Caco-2 (cell line): ENCODE data around the gene ZNF790. TPM values are rescaled to one million over a fixed set of nuclear protein-coding genes. Genes with fewer than 3 reads are reported as not detected.
"Not testable (repeated sequence)": the region's sequence is repeated elsewhere in the genome, so short reads cannot be mapped to it uniquely, and the experiment has no call there.

Experiments
- BruUV-seq: library from RNA; stranded (reverse); fragments of 400-500 nt; replicated peaks from 2 replicates; lab custom pipeline; 2021; lab: Mats Ljungman, UMichigan
- CTCF ChIA-PET: fragments of 300-600 bp; sonication (Branson Sonifier 250); formaldehyde crosslinking; loops from one replicate; lab custom pipeline; 2022; ENCODE audit warnings: antibody characterized with exemption; lab: Charles Lee
- POLR2A ChIA-PET: fragments of 300-600 bp; sonication (Branson Sonifier 250); formaldehyde crosslinking; loops from one replicate; lab custom pipeline; 2022; ENCODE audit warnings: antibody characterized with exemption; lab: Charles Lee
- DNase-seq, 2 experiments: peaks; one replicate each; pipeline versions ENCODE4 v3.0.0 to v3.0.0-alpha.2; 2020 to 2022
- H3K27me3 ChIP-seq: replicated peaks from 2 replicates; pipeline ENCODE4 v1.6.0; 2011; ENCODE audit warnings: low read length; ENCODE audit not compliant: control insufficient read depth, insufficient read depth
- H3K36me3 ChIP-seq: 2 replicates; pipeline ENCODE4 v1.5.1; 2011; ENCODE audit warnings: low read length; ENCODE audit not compliant: control insufficient read depth, insufficient read depth
- H3K4me1 ChIP-seq: fragments of 250-450 bp; sonication (Bioruptor Pico); 2 replicates; pipeline ENCODE4 v1.5.1; 2020; ENCODE audit warnings: mild to moderate bottlenecking
- H3K4me3 ChIP-seq: 2 replicates; pipeline ENCODE4 v1.5.1; 2011; ENCODE audit warnings: low read depth, mild to moderate bottlenecking, control low read depth, low read length
- H3K9me3 ChIP-seq: fragments of 250-450 bp; sonication (Bioruptor Pico); 2 replicates; pipeline ENCODE4 v1.5.1; 2020; ENCODE audit warnings: mild to moderate bottlenecking, moderate library complexity
- H3K27ac Mint-ChIP-seq: one replicate; pipeline ENCODE4 v1.8.0; 2022; ENCODE audit warnings: mixed read lengths; ENCODE audit not compliant: unreplicated experiment
- H3K27me3 Mint-ChIP-seq: one replicate; pipeline ENCODE4 v1.8.0; 2022; ENCODE audit warnings: mixed read lengths; ENCODE audit not compliant: insufficient read depth, unreplicated experiment
- H3K36me3 Mint-ChIP-seq: one replicate; pipeline ENCODE4 v1.8.0; 2022; ENCODE audit warnings: mild to moderate bottlenecking, mixed read lengths; ENCODE audit not compliant: insufficient read depth, unreplicated experiment
- H3K4me1 Mint-ChIP-seq: one replicate; pipeline ENCODE4 v1.8.0; 2022; ENCODE audit warnings: low read depth, mixed read lengths; ENCODE audit not compliant: unreplicated experiment
- H3K4me3 Mint-ChIP-seq: one replicate; pipeline ENCODE4 v1.8.0; 2022; ENCODE audit warnings: mild to moderate bottlenecking, moderate library complexity, mixed read lengths; ENCODE audit not compliant: unreplicated experiment
- H3K9me3 Mint-ChIP-seq: one replicate; pipeline ENCODE4 v1.8.0; 2022; ENCODE audit warnings: mixed read lengths; ENCODE audit not compliant: unreplicated experiment
- intact Hi-C: fragments of 100-400 bp; cut with micrococcal nuclease; formaldehyde crosslinking; loops from one replicate; pipeline ENCODE4 v1.10.0; 2022; ENCODE audit not compliant: unreplicated experiment
- total RNA-seq: library from RNA; stranded (reverse); gene quantifications from 2 replicates; pipeline ENCODE4 v1.2.3, GENCODE V29; 2022
- TF ChIP-seq, protein P1 (sequence below), 2 experiments: fragments of 200-600 bp in 1 of 2; IDR thresholded peaks; 1 replicate in 1 of 2; 2 replicates in 1 of 2; pipeline versions ENCODE4 v1.5.1 to v1.8.0; 2011 to 2022; ENCODE audit warnings: antibody characterized with exemption in 1 of 2, control low read depth in 1 of 2, inconsistent platforms in 1 of 2, low read depth in 1 of 2, low read length in 1 of 2, mild to moderate bottlenecking in 1 of 2, moderate library complexity in 1 of 2; ENCODE audit not compliant: insufficient read depth in 1 of 2, severe bottlenecking in 1 of 2, unreplicated experiment in 1 of 2

The ZNF790 gene
- total RNA-seq, 1 experiment from 2014 or later = 0.20 TPM

DNA sequence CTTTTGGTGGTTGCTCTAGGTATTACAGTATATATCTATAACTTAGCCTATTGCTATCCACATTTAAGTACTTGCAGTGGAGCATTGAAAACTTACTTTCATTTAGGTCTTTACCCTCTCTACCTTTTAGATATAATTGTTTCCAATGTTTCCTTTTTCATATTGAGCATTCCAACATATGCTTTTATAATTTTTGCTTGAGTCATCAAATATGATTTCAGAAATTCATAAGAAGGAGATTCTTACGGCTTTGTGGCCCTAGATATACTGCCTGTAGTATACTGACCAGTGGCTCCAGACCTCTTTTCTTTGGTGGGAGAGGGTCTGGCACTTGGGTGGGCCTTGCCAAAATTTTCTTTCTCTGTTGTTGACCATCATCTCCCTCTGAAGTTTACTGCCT lies 32.8 kb downstream of the ZNF790 start:
- H3K27me3 ChIP-seq = no peaks in the 10 kb centered on the region
- TF ChIP-seq, protein P1, sequence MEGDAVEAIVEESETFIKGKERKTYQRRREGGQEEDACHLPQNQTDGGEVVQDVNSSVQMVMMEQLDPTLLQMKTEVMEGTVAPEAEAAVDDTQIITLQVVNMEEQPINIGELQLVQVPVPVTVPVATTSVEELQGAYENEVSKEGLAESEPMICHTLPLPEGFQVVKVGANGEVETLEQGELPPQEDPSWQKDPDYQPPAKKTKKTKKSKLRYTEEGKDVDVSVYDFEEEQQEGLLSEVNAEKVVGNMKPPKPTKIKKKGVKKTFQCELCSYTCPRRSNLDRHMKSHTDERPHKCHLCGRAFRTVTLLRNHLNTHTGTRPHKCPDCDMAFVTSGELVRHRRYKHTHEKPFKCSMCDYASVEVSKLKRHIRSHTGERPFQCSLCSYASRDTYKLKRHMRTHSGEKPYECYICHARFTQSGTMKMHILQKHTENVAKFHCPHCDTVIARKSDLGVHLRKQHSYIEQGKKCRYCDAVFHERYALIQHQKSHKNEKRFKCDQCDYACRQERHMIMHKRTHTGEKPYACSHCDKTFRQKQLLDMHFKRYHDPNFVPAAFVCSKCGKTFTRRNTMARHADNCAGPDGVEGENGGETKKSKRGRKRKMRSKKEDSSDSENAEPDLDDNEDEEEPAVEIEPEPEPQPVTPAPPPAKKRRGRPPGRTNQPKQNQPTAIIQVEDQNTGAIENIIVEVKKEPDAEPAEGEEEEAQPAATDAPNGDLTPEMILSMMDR (IDR thresholded peaks at IDR 0.05; ENCODE audit: insufficient read depth in 1 of 2, low read depth in 1 of 2, low read length in 1 of 2, severe bottlenecking in 1 of 2, unreplicated experiment in 1 of 2) = no peak
- peaks cover 19% of the 10 kb centered on the region for H3K9me3 ChIP-seq
- no TSS peak for BruUV-seq
- Mint-ChIP-seq H3K27ac (no peak overlapping the region), H3K4me1 (no peaks in the 10 kb centered on the region), H3K4me3 (no peak overlapping the region), H3K9me3 (peaks cover 32% of the 10 kb centered on the region), H3K27me3 (no peaks in the 10 kb centered on the region), H3K36me3 (no peaks in the 10 kb centered on the region)
- no peak overlapping the region for H3K4me3 ChIP-seq
- intact Hi-C loops = no loop called here
- POLR2A ChIA-PET = no interaction called here
- no peaks in the 10 kb centered on the region for H3K4me1 ChIP-seq
- CTCF ChIA-PET = no interaction called here
- DNase-seq = no peak
- no peaks in the 10 kb centered on the region for H3K36me3 ChIP-seq

DNA sequence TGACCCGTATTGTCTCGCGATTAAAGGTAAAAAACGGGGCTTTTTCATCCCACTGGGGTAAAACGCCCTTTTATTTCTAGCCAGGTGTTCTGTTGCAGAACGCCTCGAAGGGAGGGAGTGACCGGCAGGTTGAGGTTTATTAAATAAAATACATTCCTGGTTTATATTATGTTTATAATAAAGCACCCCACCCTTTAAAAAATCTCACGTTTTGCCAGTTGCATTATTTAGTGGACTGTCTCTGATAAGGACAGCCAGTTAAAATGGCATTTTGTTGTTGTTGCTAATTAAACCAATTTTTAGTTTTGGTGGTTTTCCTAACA lies 40.4 kb downstream of the ZNF790 start:
- no peak for DNase-seq
- H3K36me3 Mint-ChIP-seq = peaks cover 10% of the 10 kb centered on the region
- no peak overlapping the region for H3K4me3 Mint-ChIP-seq
- intact Hi-C loops = no loop called here
- ChIA-PET POLR2A (no interaction called here), CTCF (no interaction called here)
- Histone ChIP-seq H3K4me1 (no peaks in the 10 kb centered on the region), H3K9me3 (peaks cover 3% of the 10 kb centered on the region; the same call in 1 of the 2 replicates), H3K27me3 (no peaks in the 10 kb centered on the region), H3K36me3 (no peaks in the 10 kb centered on the region), H3K4me3 (no peak overlapping the region)
- H3K9me3 Mint-ChIP-seq = peaks cover 22% of the 10 kb centered on the region
- no peaks in the 10 kb centered on the region for H3K27me3 Mint-ChIP-seq
- H3K27ac Mint-ChIP-seq = no peak overlapping the region
- no TSS peak for BruUV-seq
- H3K4me1 Mint-ChIP-seq = no peaks in the 10 kb centered on the region
- TF ChIP-seq, protein P1 (IDR thresholded peaks at IDR 0.05; ENCODE audit: insufficient read depth in 1 of 2, low read depth in 1 of 2, low read length in 1 of 2, severe bottlenecking in 1 of 2, unreplicated experiment in 1 of 2) = no peak

DNA sequence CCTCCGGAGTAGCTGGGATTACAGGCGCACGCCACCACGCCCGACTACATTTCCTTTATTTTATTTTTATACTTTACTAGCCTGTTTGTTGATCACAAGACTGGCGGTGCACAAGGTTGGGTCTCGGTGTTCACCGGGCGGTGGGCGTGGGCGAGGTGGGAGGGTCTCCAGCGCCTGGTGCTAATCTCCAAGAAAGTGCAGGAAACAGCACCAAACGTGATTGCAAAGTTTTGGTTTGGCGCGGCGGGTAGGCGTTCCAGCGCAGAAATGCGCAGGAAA lies 41.5 kb downstream of the ZNF790 start:
- Mint-ChIP-seq H3K4me1 (no peaks in the 10 kb centered on the region), H3K27ac (no peak overlapping the region), H3K4me3 (no peak overlapping the region), H3K9me3 (peaks cover 33% of the 10 kb centered on the region), H3K36me3 (peaks cover 10% of the 10 kb centered on the region), H3K27me3 (no peaks in the 10 kb centered on the region)
- TF ChIP-seq, protein P1 (IDR thresholded peaks at IDR 0.05; ENCODE audit: insufficient read depth in 1 of 2, low read depth in 1 of 2, low read length in 1 of 2, severe bottlenecking in 1 of 2, unreplicated experiment in 1 of 2) = no peak
- no peak for DNase-seq
- ChIA-PET POLR2A (no interaction called here), CTCF (no interaction called here)
- Histone ChIP-seq H3K36me3 (no peaks in the 10 kb centered on the region), H3K27me3 (no peaks in the 10 kb centered on the region), H3K9me3 (peaks cover 3% of the 10 kb centered on the region; the same call in 1 of the 2 replicates), H3K4me1 (no peaks in the 10 kb centered on the region), H3K4me3 (no peak overlapping the region)
- intact Hi-C loops = no loop called here
- no TSS peak for BruUV-seq

DNA sequence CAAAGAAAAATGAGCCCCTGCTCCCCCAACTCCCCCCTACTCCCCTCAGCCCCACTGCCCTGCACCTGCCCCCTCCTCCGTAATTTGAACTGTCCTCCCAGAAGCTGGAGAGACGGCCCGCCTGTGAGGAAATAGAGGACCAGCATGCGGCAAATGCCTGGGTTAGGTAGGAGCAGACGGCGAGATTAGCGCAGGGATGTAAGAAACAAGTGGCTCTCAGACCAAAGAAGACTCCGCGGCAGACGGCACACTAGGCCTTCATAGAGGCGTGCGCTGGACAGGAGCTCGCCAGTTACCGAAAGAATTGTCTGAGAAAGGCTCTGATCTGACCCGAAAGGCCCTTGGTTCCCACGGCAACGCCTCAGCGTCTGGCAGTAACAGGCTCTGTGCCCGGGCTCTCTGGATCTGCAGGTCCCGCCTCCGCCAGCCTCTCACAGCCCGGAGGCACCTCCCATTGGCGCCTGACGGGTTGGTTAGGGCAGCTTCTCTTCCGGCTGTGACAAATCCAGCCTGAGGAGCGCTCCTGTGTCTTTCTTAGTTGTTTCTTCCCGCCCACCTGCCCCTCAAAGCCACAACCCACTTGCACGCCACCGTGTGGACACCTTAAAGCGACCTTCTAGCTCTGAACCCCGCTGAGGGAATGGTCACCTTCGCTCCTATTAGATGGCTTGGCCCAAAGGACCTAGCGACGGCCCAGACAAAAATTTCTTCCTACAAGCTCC lies 46.6 kb downstream of the ZNF790 start:
- H3K27ac Mint-ChIP-seq, DNase-seq, intact Hi-C loops, H3K4me3 Mint-ChIP-seq, H3K4me3 ChIP-seq, H3K36me3 ChIP-seq, H3K36me3 Mint-ChIP-seq, POLR2A ChIA-PET, H3K27me3 ChIP-seq, BruUV-seq, H3K4me1 Mint-ChIP-seq, CTCF ChIA-PET, H3K9me3 ChIP-seq, H3K27me3 Mint-ChIP-seq, H3K4me1 ChIP-seq: not testable (repeated sequence)
- peaks cover 34% of the 10 kb centered on the region for H3K9me3 Mint-ChIP-seq
